ENCODE results near the gene ARHGAP18.

GRCh38 chr6:129641344-129641743 lies 68.6 kb downstream of the ARHGAP18 start:
- TF ChIP-seq MAX (IDR thresholded peaks at IDR 0.05; ENCODE audit: low read depth, low read length) (no peak), NFYA (IDR thresholded peaks at IDR 0.05; ENCODE audit: borderline replicate concordance, low read depth, low read length) (no peak), TCF7 (IDR thresholded peaks at IDR 0.05; ENCODE audit: borderline replicate concordance) (no peak), TAF1 (IDR thresholded peaks at IDR 0.05; ENCODE audit: borderline replicate concordance, low read depth, low read length) (no peak), RB1 (IDR thresholded peaks at IDR 0.05; ENCODE audit: borderline replicate concordance) (no peak), MYC (IDR thresholded peaks at IDR 0.05; ENCODE audit: insufficient read depth, insufficient read length, insufficient replicate concordance, low read length, severe bottlenecking) (no peak)

All from GM12878 (cell line).